H9 (cell line): Measurements from ENCODE around the gene PCSK6. TPM values are rescaled to one million over a fixed set of nuclear protein-coding genes. Genes with fewer than 3 reads are reported as not detected.

Experiments used
- DNase-seq: peaks from one replicate; pipeline ENCODE4 v3.0.0-alpha.2; 2017
- H2AFZ ChIP-seq: one replicate; pipeline ENCODE4 v1.6.1; 2013; ENCODE audit warnings: mild to moderate bottlenecking, low read length, control low read depth, moderate library complexity
- H2AK5ac ChIP-seq: 2 replicates; pipeline ENCODE4 v1.6.1; 2013; ENCODE audit warnings: low read length, control low read depth, mixed read lengths; ENCODE audit not compliant: insufficient read length
- H2BK120ac ChIP-seq: one replicate; pipeline ENCODE4 v1.6.1; 2013; ENCODE audit warnings: low read depth, mild to moderate bottlenecking, low read length, control low read depth, inconsistent platforms; ENCODE audit not compliant: poor library complexity, severe bottlenecking
- H2BK12ac ChIP-seq: 2 replicates; pipeline ENCODE4 v1.6.1; 2013; ENCODE audit warnings: low read length, control low read depth, mixed read lengths, low read depth; ENCODE audit not compliant: insufficient read length
- H2BK15ac ChIP-seq: 2 replicates; pipeline ENCODE4 v1.6.1; 2013; ENCODE audit warnings: low read depth, low read length, control low read depth
- H2BK20ac ChIP-seq: one replicate; pipeline ENCODE4 v1.6.1; 2013; ENCODE audit warnings: low read depth, mild to moderate bottlenecking, low read length, control low read depth, inconsistent platforms; ENCODE audit not compliant: poor library complexity, severe bottlenecking
- H2BK5ac ChIP-seq: 2 replicates; pipeline ENCODE4 v1.6.1; 2013; ENCODE audit warnings: low read length, control low read depth, mixed read lengths; ENCODE audit not compliant: insufficient read length
- H3K14ac ChIP-seq: 2 replicates; pipeline ENCODE4 v1.6.1; 2013; ENCODE audit warnings: low read length, control low read depth; ENCODE audit not compliant: insufficient read depth
- H3K18ac ChIP-seq: 2 replicates; pipeline ENCODE4 v1.6.1; 2013; ENCODE audit warnings: low read depth, mild to moderate bottlenecking, mixed read lengths, low read length, control low read depth; ENCODE audit not compliant: insufficient read length
- H3K23ac ChIP-seq: 2 replicates; pipeline ENCODE4 v1.6.1; 2013; ENCODE audit warnings: low read length, control low read depth, mixed read lengths, low read depth; ENCODE audit not compliant: insufficient read length
- H3K23me2 ChIP-seq: 2 replicates; pipeline ENCODE4 v1.6.1; 2013; ENCODE audit warnings: low read depth, mild to moderate bottlenecking, mixed read lengths, low read length, control low read depth; ENCODE audit not compliant: insufficient read length, poor library complexity, severe bottlenecking
- H3K27ac ChIP-seq: 2 replicates; pipeline ENCODE4 v1.5.1; 2013; ENCODE audit warnings: low read length, control low read depth, mixed read lengths, low read depth; ENCODE audit not compliant: insufficient read length
- H3K27me3 ChIP-seq: 2 replicates; pipeline ENCODE4 v1.6.1; 2013; ENCODE audit warnings: low read length, control low read depth, inconsistent platforms; ENCODE audit not compliant: insufficient read depth
- H3K4ac ChIP-seq: 2 replicates; pipeline ENCODE4 v1.6.1; 2013; ENCODE audit warnings: low read depth, mild to moderate bottlenecking, control low read depth, inconsistent platforms, low read length, moderate library complexity
- H3K4me1 ChIP-seq: 2 replicates; pipeline ENCODE4 v1.6.1; 2013; ENCODE audit warnings: low read length, control low read depth, inconsistent platforms; ENCODE audit not compliant: insufficient read depth
- H3K4me2 ChIP-seq: 2 replicates; pipeline ENCODE4 v1.6.1; 2013; ENCODE audit warnings: low read length, control low read depth, mixed read lengths; ENCODE audit not compliant: insufficient read length, insufficient read depth
- H3K56ac ChIP-seq: 2 replicates; pipeline ENCODE4 v1.6.1; 2013; ENCODE audit warnings: low read depth, mild to moderate bottlenecking, mixed read lengths, low read length, control low read depth; ENCODE audit not compliant: insufficient read length
- H3K79me1 ChIP-seq: 2 replicates; pipeline ENCODE4 v1.6.1; 2013; ENCODE audit warnings: low read depth, mild to moderate bottlenecking, moderate library complexity, low read length, control low read depth, inconsistent platforms; ENCODE audit not compliant: insufficient read depth, poor library complexity, severe bottlenecking
- H3K79me2 ChIP-seq: 2 replicates; pipeline ENCODE4 v1.6.1; 2013; ENCODE audit warnings: low read length, control low read depth, inconsistent platforms; ENCODE audit not compliant: insufficient read depth
- H3K9ac ChIP-seq: 2 replicates; pipeline ENCODE4 v1.6.1; 2013; ENCODE audit warnings: low read length, control low read depth, mixed read lengths; ENCODE audit not compliant: insufficient read length; ENCODE audit errors: extremely low read depth
- H3K9me3 ChIP-seq: one replicate; pipeline ENCODE4 v1.6.1; 2013; ENCODE audit warnings: low read depth, low read length, inconsistent platforms; ENCODE audit not compliant: control insufficient read depth
- H3T11ph ChIP-seq: one replicate; pipeline ENCODE4 v1.6.1; 2013; ENCODE audit warnings: mild to moderate bottlenecking, low read length, control low read depth, inconsistent platforms
- H4K20me1 ChIP-seq: one replicate; pipeline ENCODE4 v1.6.1; 2013; ENCODE audit not compliant: control insufficient read depth, insufficient read length, insufficient read depth
- H4K5ac ChIP-seq: 2 replicates; pipeline ENCODE4 v1.6.1; 2013; ENCODE audit warnings: low read depth, mild to moderate bottlenecking, mixed read lengths, low read length, control low read depth; ENCODE audit not compliant: insufficient read length
- H4K8ac ChIP-seq: replicated peaks from 2 replicates; pipeline ENCODE4 v1.6.1; 2013; ENCODE audit warnings: low read length, control low read depth, mixed read lengths, low read depth; ENCODE audit not compliant: insufficient read length
- H4K91ac ChIP-seq: 2 replicates; pipeline ENCODE4 v1.6.1; 2013; ENCODE audit warnings: low read depth, mild to moderate bottlenecking, moderate library complexity, mixed read lengths, low read length, control low read depth; ENCODE audit not compliant: insufficient read length
- H3K27ac Mint-ChIP-seq, 3 experiments: 2 replicates in 2 of 3; 3 replicates in 1 of 3; pipeline ENCODE4 v1.8.0; 2020 to 2021; ENCODE audit warnings: mixed read lengths in 3 of 3, mild to moderate bottlenecking in 1 of 3, moderate library complexity in 1 of 3
- H3K27me3 Mint-ChIP-seq: 2 replicates; pipeline ENCODE4 v1.8.0; 2021; ENCODE audit warnings: low read depth, mild to moderate bottlenecking, moderate library complexity, mixed read lengths
- H3K36me3 Mint-ChIP-seq, 3 experiments: 2 replicates in 2 of 3; 3 replicates in 1 of 3; pipeline ENCODE4 v1.8.0; 2020 to 2021; ENCODE audit warnings: low read depth in 3 of 3, mixed read lengths in 3 of 3; ENCODE audit not compliant: insufficient read depth in 1 of 3
- H3K4me1 Mint-ChIP-seq, 2 experiments: 2 replicates each; pipeline ENCODE4 v1.8.0; 2020; ENCODE audit warnings: mixed read lengths in 2 of 2
- H3K4me3 Mint-ChIP-seq, 2 experiments: 2 replicates in 1 of 2; 3 replicates in 1 of 2; pipeline ENCODE4 v1.8.0; 2020 to 2021; ENCODE audit warnings: mild to moderate bottlenecking in 2 of 2, mixed read lengths in 2 of 2, moderate library complexity in 1 of 2
- H3K9me3 Mint-ChIP-seq, 2 experiments: 2 replicates in 1 of 2; 3 replicates in 1 of 2; pipeline ENCODE4 v1.8.0; 2020; ENCODE audit warnings: mild to moderate bottlenecking in 2 of 2, mixed read lengths in 2 of 2, moderate library complexity in 1 of 2
- WGBS: extraction: QIAGEN DNeasy Blood & Tissue Kit; methylation state at CpG from one replicate; pipeline ENCODE4 v1.1.7; 2013; ENCODE audit warnings: missing lambda C conversion rate, low lambda C conversion rate, mixed read lengths; ENCODE audit not compliant: insufficient read length; ENCODE audit errors: extremely low coverage; 5-methylcytosine and 5-hydroxymethylcytosine counted together
- total RNA-seq: library from RNA; stranded (reverse); gene quantifications from 2 replicates; pipeline ENCODE4 v1.2.1, GENCODE V29; 2021
- TF ChIP-seq, protein P1 (sequence below): fragments of 200-600 bp; sonication (generic); conservative IDR thresholded peaks from 3 replicates; pipeline ENCODE4 v1.8.0; 2021; ENCODE audit warnings: antibody characterized with exemption, mild to moderate bottlenecking

PCSK6 gene
- total RNA-seq, 1 experiment from 2014 or later, result 4.0 TPM

DNA sequence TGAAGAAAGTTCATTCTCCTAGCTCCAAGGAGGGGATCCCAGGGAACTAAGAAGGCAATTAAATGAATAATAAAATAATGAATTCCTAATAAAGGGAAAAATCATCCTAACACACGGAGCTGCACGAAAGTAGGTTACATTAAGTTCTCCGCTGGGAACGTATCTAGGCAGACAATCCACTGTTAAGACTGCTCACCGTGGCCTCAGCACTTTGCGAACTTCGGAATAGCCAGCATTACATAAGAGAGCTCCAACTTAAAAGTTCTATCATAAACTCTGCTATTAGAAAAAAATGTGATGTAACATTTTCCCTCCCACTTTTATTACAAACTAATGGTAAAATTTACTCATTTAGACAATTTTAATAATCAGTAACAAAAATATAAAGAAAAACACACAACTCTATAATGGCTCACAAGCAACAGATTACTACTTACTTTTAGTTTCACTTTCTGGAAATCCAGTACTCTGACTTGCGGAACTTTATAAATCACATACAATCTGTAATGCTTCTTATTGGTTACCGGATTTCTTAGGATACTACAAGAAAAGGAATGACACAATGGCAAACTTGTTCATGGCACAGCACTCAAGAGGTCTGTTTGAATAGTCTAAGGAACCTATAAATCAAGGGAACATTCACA, 202.9 kb downstream of the PCSK6 start:
- Histone ChIP-seq H3K23ac (no peak overlapping the region), H3K79me2 (peaks cover 4% of the 10 kb centered on the region; the same call in 1 of the 2 replicates)

More for the DNA sequence above, 202.9 kb downstream of the PCSK6 start:
- no peaks in the 10 kb centered on the region for H3K4me1 Mint-ChIP-seq
- Histone ChIP-seq H4K20me1 (no peaks in the 10 kb centered on the region), H3K27ac (no peak overlapping the region), H2BK12ac (no peak overlapping the region), H3K27me3 (no peaks in the 10 kb centered on the region), H2BK15ac (no peak overlapping the region), H2BK5ac (no peak overlapping the region), H3K56ac (no peak overlapping the region), H3K14ac (no peak overlapping the region), H2BK120ac (no peak overlapping the region), H3K4ac (no peak overlapping the region), H3K9ac (no peak overlapping the region), H2AFZ (no peak overlapping the region), H3K79me1 (peaks cover 6% of the 10 kb centered on the region), H4K91ac (no peak overlapping the region), H3T11ph (no peak overlapping the region), H2BK20ac (no peak overlapping the region), H3K9me3 (no peaks in the 10 kb centered on the region), H2AK5ac (no peak overlapping the region), H3K18ac (no peak overlapping the region), H3K4me1 (no peaks in the 10 kb centered on the region), H3K4me2 (no peak overlapping the region), H4K5ac (no peak overlapping the region), H3K23me2 (no peaks in the 10 kb centered on the region), H4K8ac (no peak overlapping the region)
- no peak for DNase-seq
- H3K9me3 Mint-ChIP-seq, result no peaks in the 10 kb centered on the region
- H3K27me3 Mint-ChIP-seq, result no peaks in the 10 kb centered on the region
- H3K27ac Mint-ChIP-seq, result no peak overlapping the region
- WGBS, result no CpG with 5 or more reads among the region's 9 CpGs
- TF ChIP-seq, protein P1, sequence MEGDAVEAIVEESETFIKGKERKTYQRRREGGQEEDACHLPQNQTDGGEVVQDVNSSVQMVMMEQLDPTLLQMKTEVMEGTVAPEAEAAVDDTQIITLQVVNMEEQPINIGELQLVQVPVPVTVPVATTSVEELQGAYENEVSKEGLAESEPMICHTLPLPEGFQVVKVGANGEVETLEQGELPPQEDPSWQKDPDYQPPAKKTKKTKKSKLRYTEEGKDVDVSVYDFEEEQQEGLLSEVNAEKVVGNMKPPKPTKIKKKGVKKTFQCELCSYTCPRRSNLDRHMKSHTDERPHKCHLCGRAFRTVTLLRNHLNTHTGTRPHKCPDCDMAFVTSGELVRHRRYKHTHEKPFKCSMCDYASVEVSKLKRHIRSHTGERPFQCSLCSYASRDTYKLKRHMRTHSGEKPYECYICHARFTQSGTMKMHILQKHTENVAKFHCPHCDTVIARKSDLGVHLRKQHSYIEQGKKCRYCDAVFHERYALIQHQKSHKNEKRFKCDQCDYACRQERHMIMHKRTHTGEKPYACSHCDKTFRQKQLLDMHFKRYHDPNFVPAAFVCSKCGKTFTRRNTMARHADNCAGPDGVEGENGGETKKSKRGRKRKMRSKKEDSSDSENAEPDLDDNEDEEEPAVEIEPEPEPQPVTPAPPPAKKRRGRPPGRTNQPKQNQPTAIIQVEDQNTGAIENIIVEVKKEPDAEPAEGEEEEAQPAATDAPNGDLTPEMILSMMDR, result no peak
- no peak overlapping the region for H3K4me3 Mint-ChIP-seq
- H3K36me3 Mint-ChIP-seq, result peaks cover 50 to 94% (median 91%) of the 10 kb centered on the region in 3 experiments
